ENCODE results near the gene KCTD16. TPM values are rescaled to one million over a fixed set of nuclear protein-coding genes. Genes with fewer than 3 reads are reported as not detected.

The KCTD16 gene
- polyA plus RNA-seq, 4 donors: under 0.01 to 1.8 (median 0.10) TPM

- Histone ChIP-seq H3K27ac (ENCODE audit: low read depth in 1 of 3, low read length in 2 of 3) (no peak overlapping the region), H3K4me1 (ENCODE audit: control insufficient read depth in 3 of 3, insufficient read depth in 2 of 3, low read depth in 1 of 3, low read length in 2 of 3) (no peaks in the 10 kb centered on the region), H3K27me3 (ENCODE audit: control insufficient read depth in 3 of 3, insufficient read depth in 3 of 3, low read length in 3 of 3) (no peaks in the 10 kb centered on the region), H3K9me3 (ENCODE audit: control insufficient read depth in 2 of 2, insufficient read depth in 1 of 2, low read depth in 1 of 2, low read length in 1 of 2) (no peaks in the 10 kb centered on the region), H3K4me3 (ENCODE audit: low read depth in 1 of 3, low read length in 3 of 3) (no peak overlapping the region), H3K36me3 (ENCODE audit: control insufficient read depth in 3 of 3, insufficient read depth in 2 of 3, low read depth in 1 of 3, low read length in 3 of 3) (no peaks in the 10 kb centered on the region)
- 86 to 94% (median 89%) methylated on average over 4 of the region's 4 CpGs for WGBS, 3 donors
- DNase-seq (no peak), FAIRE-seq (no peak)
Observed at GRCh38 chr5:144403817-144404420, 233.2 kb downstream of the KCTD16 start.

DNA sequence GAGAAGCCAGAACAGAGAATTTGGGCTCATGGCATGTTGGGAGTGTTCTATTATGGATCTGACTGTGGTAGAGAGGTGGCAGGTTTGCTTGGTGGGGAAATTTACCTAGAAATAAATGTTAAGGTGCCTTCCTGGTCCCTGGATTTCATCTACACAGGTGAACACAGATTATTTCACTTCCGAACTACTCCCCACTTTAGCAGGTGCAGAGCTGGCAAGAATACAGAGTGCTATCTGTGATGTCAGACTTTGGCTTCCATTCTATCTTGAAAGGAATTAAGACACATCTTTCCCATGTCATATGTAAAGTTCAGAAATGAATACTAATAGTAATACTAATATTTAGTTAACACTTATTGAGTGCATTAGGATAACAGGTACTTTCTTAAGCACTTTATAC is 234.0 kb downstream of the KCTD16 start:
- WGBS, 3 donors: 11 to 49% (median 42%) methylated on average over 1 of the region's 1 CpG
- no peak for FAIRE-seq
- H3K27ac ChIP-seq (ENCODE audit: low read depth in 1 of 3, low read length in 2 of 3): no peak overlapping the region

GRCh38 chr5:144405991-144406390 is 235.3 kb downstream of the KCTD16 start:
- DNase-seq (no peak), FAIRE-seq (no peak)
- Histone ChIP-seq H3K36me3 (ENCODE audit: control insufficient read depth in 3 of 3, insufficient read depth in 2 of 3, low read depth in 1 of 3, low read length in 3 of 3) (no peaks in the 10 kb centered on the region), H3K4me3 (ENCODE audit: low read depth in 1 of 3, low read length in 3 of 3) (no peak overlapping the region), H3K4me1 (ENCODE audit: control insufficient read depth in 3 of 3, insufficient read depth in 2 of 3, low read depth in 1 of 3, low read length in 2 of 3) (no peaks in the 10 kb centered on the region), H3K27me3 (ENCODE audit: control insufficient read depth in 3 of 3, insufficient read depth in 3 of 3, low read length in 3 of 3) (peaks cover 0 to 2% (median 0%) of the 10 kb centered on the region in 3 donors), H3K27ac (ENCODE audit: low read depth in 1 of 3, low read length in 2 of 3) (no peak overlapping the region), H3K9me3 (ENCODE audit: control insufficient read depth in 2 of 2, insufficient read depth in 1 of 2, low read depth in 1 of 2, low read length in 1 of 2) (no peaks in the 10 kb centered on the region)
- WGBS, 3 donors: 56 to 86% (median 71%) methylated on average over 3 of the region's 3 CpGs

More for the DNA sequence above, 234.0 kb downstream of the KCTD16 start:
- Histone ChIP-seq H3K27me3 (ENCODE audit: control insufficient read depth in 3 of 3, insufficient read depth in 3 of 3, low read length in 3 of 3) (no peaks in the 10 kb centered on the region), H3K9me3 (ENCODE audit: control insufficient read depth in 2 of 2, insufficient read depth in 1 of 2, low read depth in 1 of 2, low read length in 1 of 2) (no peaks in the 10 kb centered on the region), H3K36me3 (ENCODE audit: control insufficient read depth in 3 of 3, insufficient read depth in 2 of 3, low read depth in 1 of 3, low read length in 3 of 3) (no peaks in the 10 kb centered on the region), H3K4me1 (ENCODE audit: control insufficient read depth in 3 of 3, insufficient read depth in 2 of 3, low read depth in 1 of 3, low read length in 2 of 3) (no peaks in the 10 kb centered on the region), H3K4me3 (ENCODE audit: low read depth in 1 of 3, low read length in 3 of 3) (no peak overlapping the region)
- no peak for DNase-seq

GRCh38 chr5:144406442-144406841 is 235.8 kb downstream of the KCTD16 start:
- H3K27me3 ChIP-seq (ENCODE audit: control insufficient read depth in 3 of 3, insufficient read depth in 3 of 3, low read length in 3 of 3): peaks cover 0 to 2% (median 0%) of the 10 kb centered on the region in 3 donors
- FAIRE-seq: no peak
- WGBS, 3 donors: 63 to 74% (median 69%) methylated on average over 7 of the region's 7 CpGs

GRCh38 chr5:144414202-144415029 is 243.7 kb downstream of the KCTD16 start:
- Histone ChIP-seq H3K27ac (ENCODE audit: low read depth in 1 of 3, low read length in 2 of 3) (no peak overlapping the region), H3K4me1 (ENCODE audit: control insufficient read depth in 3 of 3, insufficient read depth in 2 of 3, low read depth in 1 of 3, low read length in 2 of 3) (no peaks in the 10 kb centered on the region), H3K9me3 (ENCODE audit: control insufficient read depth in 2 of 2, insufficient read depth in 1 of 2, low read depth in 1 of 2, low read length in 1 of 2) (no peaks in the 10 kb centered on the region), H3K4me3 (ENCODE audit: low read depth in 1 of 3, low read length in 3 of 3) (no peak overlapping the region), H3K36me3 (ENCODE audit: control insufficient read depth in 3 of 3, insufficient read depth in 2 of 3, low read depth in 1 of 3, low read length in 3 of 3) (no peaks in the 10 kb centered on the region), H3K27me3 (ENCODE audit: control insufficient read depth in 3 of 3, insufficient read depth in 3 of 3, low read length in 3 of 3) (peaks cover 0 to 2% (median 0%) of the 10 kb centered on the region in 3 donors)
- DNase-seq: no peak
- FAIRE-seq: no peak
- 62 to 80% (median 79%) methylated on average over 4 of the region's 4 CpGs for WGBS, 3 donors

More at GRCh38 chr5:144406442-144406841, 235.8 kb downstream of the KCTD16 start:
- no peaks in the 10 kb centered on the region for H3K36me3 ChIP-seq (ENCODE audit: control insufficient read depth in 3 of 3, insufficient read depth in 2 of 3, low read depth in 1 of 3, low read length in 3 of 3)
- no peaks in the 10 kb centered on the region for H3K9me3 ChIP-seq (ENCODE audit: control insufficient read depth in 2 of 2, insufficient read depth in 1 of 2, low read depth in 1 of 2, low read length in 1 of 2)
- H3K4me3 ChIP-seq (ENCODE audit: low read depth in 1 of 3, low read length in 3 of 3): no peak overlapping the region
- H3K27ac ChIP-seq (ENCODE audit: low read depth in 1 of 3, low read length in 2 of 3): no peak overlapping the region
- no peaks in the 10 kb centered on the region for H3K4me1 ChIP-seq (ENCODE audit: control insufficient read depth in 3 of 3, insufficient read depth in 2 of 3, low read depth in 1 of 3, low read length in 2 of 3)
- DNase-seq: no peak

- Histone ChIP-seq H3K4me3 (ENCODE audit: low read depth in 1 of 3, low read length in 3 of 3) (no peak overlapping the region), H3K9me3 (ENCODE audit: control insufficient read depth in 2 of 2, insufficient read depth in 1 of 2, low read depth in 1 of 2, low read length in 1 of 2) (no peaks in the 10 kb centered on the region), H3K27ac (ENCODE audit: low read depth in 1 of 3, low read length in 2 of 3) (no peak overlapping the region), H3K36me3 (ENCODE audit: control insufficient read depth in 3 of 3, insufficient read depth in 2 of 3, low read depth in 1 of 3, low read length in 3 of 3) (no peaks in the 10 kb centered on the region), H3K27me3 (ENCODE audit: control insufficient read depth in 3 of 3, insufficient read depth in 3 of 3, low read length in 3 of 3) (no peaks in the 10 kb centered on the region), H3K4me1 (ENCODE audit: control insufficient read depth in 3 of 3, insufficient read depth in 2 of 3, low read depth in 1 of 3, low read length in 2 of 3) (no peaks in the 10 kb centered on the region)
- no peak for FAIRE-seq
- no peak for DNase-seq
- WGBS, 3 donors: 55 to 74% (median 61%) methylated on average over 2 of the region's 2 CpGs
Observed at GRCh38 chr5:144416196-144416595, 245.5 kb downstream of the KCTD16 start.

DNA sequence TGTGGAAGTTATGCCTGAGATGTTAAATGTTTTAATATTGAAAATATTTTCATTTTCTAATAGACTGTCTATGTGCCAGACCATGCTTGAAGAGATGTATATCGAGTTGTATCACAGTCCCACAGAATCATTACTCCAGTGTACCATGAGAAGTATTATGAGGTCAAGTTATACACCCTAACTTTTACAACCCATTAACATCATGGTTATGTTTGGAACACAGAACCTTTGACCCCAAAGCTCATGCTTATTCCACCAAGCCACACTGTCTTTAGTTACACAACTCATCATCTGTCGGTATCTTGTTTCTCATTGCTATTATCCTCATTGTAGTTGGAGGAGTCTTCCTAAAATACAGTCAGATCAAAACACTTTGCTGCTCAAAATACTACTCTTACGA is 248.0 kb downstream of the KCTD16 start:
- no peaks in the 10 kb centered on the region for H3K4me1 ChIP-seq (ENCODE audit: control insufficient read depth in 3 of 3, insufficient read depth in 2 of 3, low read depth in 1 of 3, low read length in 2 of 3)
- WGBS, 3 donors: 72 to 88% (median 79%) methylated on average over 3 of the region's 3 CpGs
- DNase-seq (peak; percentile 7 to 8), FAIRE-seq (no peak)
- H3K36me3 ChIP-seq (ENCODE audit: control insufficient read depth in 3 of 3, insufficient read depth in 2 of 3, low read depth in 1 of 3, low read length in 3 of 3): no peaks in the 10 kb centered on the region
- H3K27me3 ChIP-seq (ENCODE audit: control insufficient read depth in 3 of 3, insufficient read depth in 3 of 3, low read length in 3 of 3): no peaks in the 10 kb centered on the region
- H3K9me3 ChIP-seq (ENCODE audit: control insufficient read depth in 2 of 2, insufficient read depth in 1 of 2, low read depth in 1 of 2, low read length in 1 of 2): no peaks in the 10 kb centered on the region
- H3K27ac ChIP-seq (ENCODE audit: low read depth in 1 of 3, low read length in 2 of 3): no peak overlapping the region
- H3K4me3 ChIP-seq (ENCODE audit: low read depth in 1 of 3, low read length in 3 of 3): no peak overlapping the region

DNA sequence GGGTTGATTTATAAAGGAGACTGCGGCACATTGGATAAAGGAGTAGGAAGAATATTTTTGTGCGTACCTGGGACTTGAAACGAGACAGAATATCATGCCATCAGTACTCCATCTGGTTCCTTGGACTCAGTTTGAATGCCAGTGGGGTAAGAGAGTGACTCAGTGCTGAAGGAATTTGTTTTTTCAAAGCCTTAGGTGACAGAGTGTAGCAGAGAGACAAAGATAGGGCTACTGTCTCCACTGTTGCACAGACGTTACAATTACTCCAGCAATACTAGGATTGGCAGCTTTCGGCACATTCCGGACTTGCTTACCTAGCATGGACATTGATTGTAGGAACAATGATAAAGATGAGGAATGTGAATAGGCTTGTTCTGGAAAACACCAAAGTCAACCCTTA is 250.7 kb downstream of the KCTD16 start:
- H3K4me1 ChIP-seq (ENCODE audit: control insufficient read depth in 3 of 3, insufficient read depth in 2 of 3, low read depth in 1 of 3, low read length in 2 of 3): no peaks in the 10 kb centered on the region
- WGBS, 3 donors: 77 to 85% (median 82%) methylated on average over 6 of the region's 6 CpGs
- DNase-seq: no peak
- H3K36me3 ChIP-seq (ENCODE audit: control insufficient read depth in 3 of 3, insufficient read depth in 2 of 3, low read depth in 1 of 3, low read length in 3 of 3): no peaks in the 10 kb centered on the region
- FAIRE-seq: no peak
- H3K9me3 ChIP-seq (ENCODE audit: control insufficient read depth in 2 of 2, insufficient read depth in 1 of 2, low read depth in 1 of 2, low read length in 1 of 2): no peaks in the 10 kb centered on the region
- H3K27me3 ChIP-seq (ENCODE audit: control insufficient read depth in 3 of 3, insufficient read depth in 3 of 3, low read length in 3 of 3): no peaks in the 10 kb centered on the region
- H3K4me3 ChIP-seq (ENCODE audit: low read depth in 1 of 3, low read length in 3 of 3): no peak overlapping the region
- no peak overlapping the region for H3K27ac ChIP-seq (ENCODE audit: low read depth in 1 of 3, low read length in 2 of 3)
